Ammon's horn (tissue), 1 donor: ENCODE results near the gene CYP4B1.
"Not testable (repeated sequence)": the region's sequence is repeated elsewhere in the genome, so short reads cannot be mapped to it uniquely, and the experiment has no call there.

Source experiments
- DNase-seq: peaks from one replicate; pipeline ENCODE4 v3.0.0-alpha.2; 2016; ENCODE audit warnings: low spot score

The CYP4B1 gene

GRCh38 chr1:46798810-46799209 lies at the start of gene CYP4B1:
Gene CYP4B1 (plus strand): TSS chr1:46799046. CDS start chr1:46799082, 36 bp downstream.
- no peak for DNase-seq

- no peak for DNase-seq
These were observed 49.4 kb upstream of the CYP4B1 start for GRCh38 chr1:46749404-46749803.

GRCh38 chr1:46749921-46750404 lies 48.9 kb upstream of the CYP4B1 start:
- DNase-seq = peak; percentile 56

GRCh38 chr1:46753985-46754384 lies 44.9 kb upstream of the CYP4B1 start:
- no peak for DNase-seq

- not testable (repeated sequence) for DNase-seq
These were observed 44.1 kb upstream of the CYP4B1 start for GRCh38 chr1:46754707-46755106.

GRCh38 chr1:46755121-46755520 lies 43.7 kb upstream of the CYP4B1 start:
- no peak for DNase-seq

- no peak for DNase-seq
These were observed 41.4 kb upstream of the CYP4B1 start for GRCh38 chr1:46757247-46757955.

- no peak for DNase-seq
These were observed 40.8 kb upstream of the CYP4B1 start for GRCh38 chr1:46757956-46758528.

GRCh38 chr1:46760558-46761166 lies 38.2 kb upstream of the CYP4B1 start:
- DNase-seq = no peak

GRCh38 chr1:46761740-46762139 lies 37.1 kb upstream of the CYP4B1 start:
- DNase-seq = no peak

GRCh38 chr1:46764402-46764801 lies 34.4 kb upstream of the CYP4B1 start:
- DNase-seq = no peak

GRCh38 chr1:46767649-46768282 lies 31.1 kb upstream of the CYP4B1 start:
- DNase-seq = no peak

- DNase-seq = no peak
These were observed 30.4 kb upstream of the CYP4B1 start for GRCh38 chr1:46768445-46768844.

- no peak for DNase-seq
These were observed 29.7 kb upstream of the CYP4B1 start for GRCh38 chr1:46769028-46769740.

- DNase-seq = no peak
These were observed 28.3 kb upstream of the CYP4B1 start for GRCh38 chr1:46770541-46770940.

GRCh38 chr1:46772571-46772970 lies 26.3 kb upstream of the CYP4B1 start:
- no peak for DNase-seq

- DNase-seq = no peak
These were observed 24.5 kb upstream of the CYP4B1 start for GRCh38 chr1:46774297-46774696.

GRCh38 chr1:46778456-46778855 lies 20.4 kb upstream of the CYP4B1 start:
- DNase-seq = not testable (repeated sequence)

GRCh38 chr1:46784666-46785065 lies 14.2 kb upstream of the CYP4B1 start:
- DNase-seq = no peak

- not testable (repeated sequence) for DNase-seq
These were observed 10.2 kb upstream of the CYP4B1 start for GRCh38 chr1:46788634-46789033.

- no peak for DNase-seq
These were observed 8.3 kb upstream of the CYP4B1 start for GRCh38 chr1:46790446-46791101.

GRCh38 chr1:46793126-46793525 lies 5.7 kb upstream of the CYP4B1 start:
- DNase-seq = no peak
